ENCODE results near the gene CERT1.

The CERT1 gene

GRCh38 chr5:75331095-75332090, 180.0 kb downstream of the CERT1 start:
- no peak for DNase-seq
- Histone ChIP-seq H3K27me3 (ENCODE audit: insufficient read depth, low read length, poor library complexity) (no peaks in the 10 kb centered on the region), H3K79me2 (ENCODE audit: insufficient read depth, low read length) (peaks cover 2% of the 10 kb centered on the region; the same call in 1 of the 2 replicates), H3K36me3 (ENCODE audit: insufficient read depth, low read length) (no peaks in the 10 kb centered on the region), H3K27ac (ENCODE audit: low read length) (no peak overlapping the region), H3K9ac (ENCODE audit: low read depth, low read length) (no peak overlapping the region), H2AFZ (ENCODE audit: low read depth, low read length) (peak overlapping the region; percentile 51; the same call in 1 of the 2 replicates), H3K9me3 (ENCODE audit: insufficient read depth, low read length, severe bottlenecking) (no peaks in the 10 kb centered on the region), H3K4me3 (ENCODE audit: low read depth in 1 of 2, low read length in 2 of 2) (no peak overlapping the region), H3K4me1 (ENCODE audit: insufficient read depth, low read length) (peaks cover 13% of the 10 kb centered on the region), H4K20me1 (ENCODE audit: insufficient read depth, low read length) (no peaks in the 10 kb centered on the region), H3K4me2 (ENCODE audit: insufficient read depth, low read length) (no peak overlapping the region)
- ATAC-seq (ENCODE audit: insufficient read depth, low read depth) = no peak
- TF ChIP-seq EZH2 (IDR thresholded peaks at IDR 0.05; ENCODE audit: borderline replicate concordance, low read depth, low read length, severe bottlenecking) = no peak
- TF ChIP-seq CTCF (IDR thresholded peaks at IDR 0.05; ENCODE audit: borderline replicate concordance, extremely low read depth, low read length, poor library complexity, severe bottlenecking) = peak; percentile 38

- Histone ChIP-seq H3K4me1 (ENCODE audit: insufficient read depth, low read length) (peaks cover 3% of the 10 kb centered on the region; the same call in 1 of the 2 replicates), H2AFZ (ENCODE audit: low read depth, low read length) (no peak overlapping the region), H3K27me3 (ENCODE audit: insufficient read depth, low read length, poor library complexity) (no peaks in the 10 kb centered on the region), H3K9me3 (ENCODE audit: insufficient read depth, low read length, severe bottlenecking) (no peaks in the 10 kb centered on the region), H3K79me2 (ENCODE audit: insufficient read depth, low read length) (no peaks in the 10 kb centered on the region), H3K27ac (ENCODE audit: low read length) (no peak overlapping the region), H3K4me3 (ENCODE audit: low read depth in 1 of 2, low read length in 2 of 2) (no peak overlapping the region), H3K36me3 (ENCODE audit: insufficient read depth, low read length) (no peaks in the 10 kb centered on the region), H3K4me2 (ENCODE audit: insufficient read depth, low read length) (no peak overlapping the region), H3K9ac (ENCODE audit: low read depth, low read length) (no peak overlapping the region), H4K20me1 (ENCODE audit: insufficient read depth, low read length) (no peaks in the 10 kb centered on the region)
- TF ChIP-seq EZH2 (IDR thresholded peaks at IDR 0.05; ENCODE audit: borderline replicate concordance, low read depth, low read length, severe bottlenecking) (no peak), CTCF (IDR thresholded peaks at IDR 0.05; ENCODE audit: borderline replicate concordance, extremely low read depth, low read length, poor library complexity, severe bottlenecking) (no peak)
- no peak for ATAC-seq (ENCODE audit: insufficient read depth, low read depth)
- no peak for DNase-seq
Observed at GRCh38 chr5:75330404-75330803, 181.0 kb downstream of the CERT1 start.

Measured in DND-41 (cell line).